HepG2 (cell line): ENCODE results near the gene PRPSAP1. TPM values are rescaled to one million over a fixed set of nuclear protein-coding genes. Genes with fewer than 3 reads are reported as not detected.
A peak's percentile ranks its signal among the peaks of the same experiment; 100 is the strongest.

ENCODE experiments used
- DPF2 ChIP-seq: sonication (generic); formaldehyde crosslinking; IDR thresholded peaks from 2 replicates; pipeline ENCODE4 v1.4.0; 2020; ENCODE audit warnings: mild to moderate bottlenecking, low read depth, missing genetic modification reagents, borderline replicate concordance
- GPN1 ChIP-seq: sonication (generic); formaldehyde crosslinking; IDR thresholded peaks from 2 replicates; pipeline ENCODE4 v1.5.1; 2020; ENCODE audit warnings: missing genetic modification reagents, borderline replicate concordance
- GZF1 ChIP-seq: sonication (generic); formaldehyde crosslinking; IDR thresholded peaks from 2 replicates; pipeline ENCODE4 v1.5.1; 2020; ENCODE audit warnings: mild to moderate bottlenecking, missing genetic modification reagents
- HNRNPL ChIP-seq: fragments of 200-400 bp; formaldehyde crosslinking; IDR thresholded peaks from 2 replicates; pipeline ENCODE4 v1.6.1; 2017; ENCODE audit warnings: mild to moderate bottlenecking, low read depth, low read length
- ISX ChIP-seq: sonication (generic); formaldehyde crosslinking; conservative IDR thresholded peaks from 2 replicates; pipeline ENCODE4 v1.5.0; 2020; ENCODE audit warnings: missing genetic modification reagents
- MZF1 ChIP-seq: sonication (generic); formaldehyde crosslinking; IDR thresholded peaks from 2 replicates; pipeline ENCODE4 v1.8.1; 2023; ENCODE audit warnings: mild to moderate bottlenecking, missing genetic modification reagents, borderline replicate concordance
- PAF1 ChIP-seq: IDR thresholded peaks from 2 replicates; pipeline ENCODE4 v1.6.1; 2016; ENCODE audit warnings: missing genetic modification reagents, missing compliant biosample characterization
- PHF8 ChIP-seq: sonication (generic); formaldehyde crosslinking; IDR thresholded peaks from 2 replicates; pipeline ENCODE4 v1.5.0; 2020; ENCODE audit warnings: missing genetic modification reagents
- RAD21 ChIP-seq: fragments of 450-650 bp; formaldehyde crosslinking; IDR thresholded peaks from 2 replicates; pipeline ENCODE4 v1.5.0; 2020; ENCODE audit warnings: mild to moderate bottlenecking
- TEAD3 ChIP-seq: optimal IDR thresholded peaks from 2 replicates; pipeline ENCODE3; 2016; ENCODE audit warnings: borderline replicate concordance
- TOPORS ChIP-seq: sonication (generic); formaldehyde crosslinking; IDR thresholded peaks from 2 replicates; pipeline ENCODE4 v1.8.0; 2023; ENCODE audit warnings: mild to moderate bottlenecking, missing genetic modification reagents
- ZMAT3 ChIP-seq: sonication (generic); formaldehyde crosslinking; conservative IDR thresholded peaks from 2 replicates; pipeline ENCODE4 v1.7.0; 2021; ENCODE audit warnings: missing genetic modification reagents
- ZNF24 ChIP-seq: fragments of 450-650 bp; IDR thresholded peaks from 2 replicates; pipeline ENCODE4 v1.6.1; 2017; ENCODE audit warnings: antibody characterized with exemption, mild to moderate bottlenecking
- ZNF44 ChIP-seq: sonication (generic); formaldehyde crosslinking; IDR thresholded peaks from 2 replicates; pipeline ENCODE4 v1.5.1; 2020; ENCODE audit warnings: mild to moderate bottlenecking, missing genetic modification reagents
- polyA plus RNA-seq, 8 experiments: library from polyadenylated mRNA; depleted of rRNA in 3 of 8; stranded (reverse) in 7 of 8; unstranded in 1 of 8; fragments of >200 nt; fragmentation: Illumina TruSeq in 4 of 8; extraction: Trizol in 4 of 8; gene quantifications; 2 replicates each; pipeline versions ENCODE4 v1.2.1 to v1.2.3, GENCODE V29; 2011 to 2016; ENCODE audit warnings: low read depth in 4 of 8, missing spikeins in 1 of 8, mixed read lengths in 1 of 8; ENCODE audit not compliant: insufficient read depth in 1 of 8
- total RNA-seq, 5 experiments: library from RNA; depleted of rRNA; stranded (reverse); fragments of >200 nt; fragmentation: Illumina TruSeq; extraction: Trizol; gene quantifications; 2 replicates each; pipeline ENCODE4 v1.2.3, GENCODE V29; 2016; ENCODE audit warnings: low read depth in 1 of 5
- TF ChIP-seq, protein P1 (sequence below): sonication (generic); formaldehyde crosslinking; IDR thresholded peaks from 2 replicates; pipeline ENCODE4 v1.5.1; 2020; ENCODE audit warnings: mild to moderate bottlenecking, missing genetic modification reagents, borderline replicate concordance
- TF ChIP-seq, protein P2 (sequence below): sonication (generic); formaldehyde crosslinking; IDR thresholded peaks from 2 replicates; pipeline ENCODE4 v1.8.0; 2022; ENCODE audit warnings: mild to moderate bottlenecking, missing genetic modification reagents, borderline replicate concordance
- TF ChIP-seq, protein P3 (sequence below): sonication (generic); formaldehyde crosslinking; IDR thresholded peaks from 2 replicates; pipeline ENCODE4 v1.5.0; 2020; ENCODE audit warnings: mild to moderate bottlenecking, missing genetic modification reagents, borderline replicate concordance

The PRPSAP1 gene
- total and polyA plus RNA-seq, 2 of the 13 experiments (the other 11 are each of a cell fraction or from before 2014, with no cell fraction given): 91.1 to 314 TPM

DNA sequence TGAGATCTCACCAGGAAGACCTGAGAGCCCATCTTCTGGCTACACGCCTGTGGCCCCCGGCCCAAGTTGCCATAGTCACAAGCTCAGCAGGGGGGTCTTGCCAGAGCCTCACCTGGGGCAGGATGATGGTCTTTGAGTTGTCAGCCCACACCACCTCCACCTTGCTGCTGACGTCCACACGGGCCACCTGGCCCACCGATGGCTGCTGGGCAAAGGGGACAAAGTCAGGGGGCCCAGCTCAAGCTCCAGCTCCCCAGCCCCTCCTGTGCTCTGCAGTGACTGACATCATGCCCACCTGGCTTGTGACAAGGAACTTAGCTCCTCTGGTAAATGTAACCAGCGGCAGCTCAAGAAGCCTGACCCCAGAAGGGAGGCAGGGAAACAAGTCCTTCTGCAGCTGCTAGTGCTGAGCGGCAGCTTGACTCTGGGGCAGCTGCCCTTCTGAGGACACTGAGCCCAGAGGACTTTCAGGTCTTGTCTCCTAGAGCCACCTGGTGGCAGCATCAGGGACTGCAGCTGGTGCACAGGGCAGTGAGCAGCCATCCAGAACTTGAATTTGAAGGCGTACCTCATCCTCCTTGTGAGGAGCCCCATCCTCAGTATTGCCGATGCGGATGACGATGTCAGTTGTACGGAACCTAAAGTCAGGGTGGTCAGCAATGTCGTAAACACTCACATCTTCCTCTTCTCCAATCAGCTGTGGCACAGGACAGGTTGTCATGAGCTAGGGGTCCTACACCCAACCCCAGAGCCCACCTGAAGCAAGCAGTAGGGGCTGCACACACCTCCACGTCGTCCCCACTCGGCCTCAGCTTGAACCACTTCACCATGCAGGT, 44.2 kb upstream of the PRPSAP1 start (continued):
- TF ChIP-seq, protein P1, sequence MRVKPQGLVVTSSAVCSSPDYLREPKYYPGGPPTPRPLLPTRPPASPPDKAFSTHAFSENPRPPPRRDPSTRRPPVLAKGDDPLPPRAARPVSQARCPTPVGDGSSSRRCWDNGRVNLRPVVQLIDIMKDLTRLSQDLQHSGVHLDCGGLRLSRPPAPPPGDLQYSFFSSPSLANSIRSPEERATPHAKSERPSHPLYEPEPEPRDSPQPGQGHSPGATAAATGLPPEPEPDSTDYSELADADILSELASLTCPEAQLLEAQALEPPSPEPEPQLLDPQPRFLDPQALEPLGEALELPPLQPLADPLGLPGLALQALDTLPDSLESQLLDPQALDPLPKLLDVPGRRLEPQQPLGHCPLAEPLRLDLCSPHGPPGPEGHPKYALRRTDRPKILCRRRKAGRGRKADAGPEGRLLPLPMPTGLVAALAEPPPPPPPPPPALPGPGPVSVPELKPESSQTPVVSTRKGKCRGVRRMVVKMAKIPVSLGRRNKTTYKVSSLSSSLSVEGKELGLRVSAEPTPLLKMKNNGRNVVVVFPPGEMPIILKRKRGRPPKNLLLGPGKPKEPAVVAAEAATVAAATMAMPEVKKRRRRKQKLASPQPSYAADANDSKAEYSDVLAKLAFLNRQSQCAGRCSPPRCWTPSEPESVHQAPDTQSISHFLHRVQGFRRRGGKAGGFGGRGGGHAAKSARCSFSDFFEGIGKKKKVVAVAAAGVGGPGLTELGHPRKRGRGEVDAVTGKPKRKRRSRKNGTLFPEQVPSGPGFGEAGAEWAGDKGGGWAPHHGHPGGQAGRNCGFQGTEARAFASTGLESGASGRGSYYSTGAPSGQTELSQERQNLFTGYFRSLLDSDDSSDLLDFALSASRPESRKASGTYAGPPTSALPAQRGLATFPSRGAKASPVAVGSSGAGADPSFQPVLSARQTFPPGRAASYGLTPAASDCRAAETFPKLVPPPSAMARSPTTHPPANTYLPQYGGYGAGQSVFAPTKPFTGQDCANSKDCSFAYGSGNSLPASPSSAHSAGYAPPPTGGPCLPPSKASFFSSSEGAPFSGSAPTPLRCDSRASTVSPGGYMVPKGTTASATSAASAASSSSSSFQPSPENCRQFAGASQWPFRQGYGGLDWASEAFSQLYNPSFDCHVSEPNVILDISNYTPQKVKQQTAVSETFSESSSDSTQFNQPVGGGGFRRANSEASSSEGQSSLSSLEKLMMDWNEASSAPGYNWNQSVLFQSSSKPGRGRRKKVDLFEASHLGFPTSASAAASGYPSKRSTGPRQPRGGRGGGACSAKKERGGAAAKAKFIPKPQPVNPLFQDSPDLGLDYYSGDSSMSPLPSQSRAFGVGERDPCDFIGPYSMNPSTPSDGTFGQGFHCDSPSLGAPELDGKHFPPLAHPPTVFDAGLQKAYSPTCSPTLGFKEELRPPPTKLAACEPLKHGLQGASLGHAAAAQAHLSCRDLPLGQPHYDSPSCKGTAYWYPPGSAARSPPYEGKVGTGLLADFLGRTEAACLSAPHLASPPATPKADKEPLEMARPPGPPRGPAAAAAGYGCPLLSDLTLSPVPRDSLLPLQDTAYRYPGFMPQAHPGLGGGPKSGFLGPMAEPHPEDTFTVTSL (CRISPR knock-in tag): no peak
- TF ChIP-seq RAD21 (CRISPR knock-in tag): peak; percentile 96
- 0 out of 2 replicates have a peak, but pooled peaks have one; percentile 23 for TF ChIP-seq PHF8 (CRISPR knock-in tag)
- peak; percentile 69 for TF ChIP-seq TEAD3
- no peak for TF ChIP-seq HNRNPL
- TF ChIP-seq ZNF24: no peak
- TF ChIP-seq ZMAT3 (CRISPR knock-in tag): no peak
- no peak for TF ChIP-seq MZF1 (CRISPR knock-in tag)
- no peak for TF ChIP-seq TOPORS (CRISPR knock-in tag)
- TF ChIP-seq ZNF44 (CRISPR knock-in tag): no peak
- no peak for TF ChIP-seq GZF1 (CRISPR knock-in tag)
- TF ChIP-seq GPN1: no peak
- no peak for TF ChIP-seq ISX
- TF ChIP-seq, protein P2, sequence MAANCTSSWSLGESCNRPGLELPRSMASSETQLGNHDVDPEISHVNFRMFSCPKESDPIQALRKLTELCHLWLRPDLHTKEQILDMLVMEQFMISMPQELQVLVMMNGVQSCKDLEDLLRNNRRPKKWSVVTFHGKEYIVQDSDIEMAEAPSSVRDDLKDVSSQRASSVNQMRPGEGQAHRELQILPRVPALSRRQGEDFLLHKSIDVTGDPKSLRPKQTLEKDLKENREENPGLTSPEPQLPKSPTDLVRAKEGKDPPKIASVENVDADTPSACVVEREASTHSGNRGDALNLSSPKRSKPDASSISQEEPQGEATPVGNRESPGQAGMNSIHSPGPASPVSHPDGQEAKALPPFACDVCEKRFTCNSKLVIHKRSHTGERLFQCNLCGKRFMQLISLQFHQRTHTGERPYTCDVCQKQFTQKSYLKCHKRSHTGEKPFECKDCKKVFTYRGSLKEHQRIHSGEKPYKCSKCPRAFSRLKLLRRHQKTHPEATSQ (CRISPR knock-in tag): no peak
- TF ChIP-seq, protein P3, sequence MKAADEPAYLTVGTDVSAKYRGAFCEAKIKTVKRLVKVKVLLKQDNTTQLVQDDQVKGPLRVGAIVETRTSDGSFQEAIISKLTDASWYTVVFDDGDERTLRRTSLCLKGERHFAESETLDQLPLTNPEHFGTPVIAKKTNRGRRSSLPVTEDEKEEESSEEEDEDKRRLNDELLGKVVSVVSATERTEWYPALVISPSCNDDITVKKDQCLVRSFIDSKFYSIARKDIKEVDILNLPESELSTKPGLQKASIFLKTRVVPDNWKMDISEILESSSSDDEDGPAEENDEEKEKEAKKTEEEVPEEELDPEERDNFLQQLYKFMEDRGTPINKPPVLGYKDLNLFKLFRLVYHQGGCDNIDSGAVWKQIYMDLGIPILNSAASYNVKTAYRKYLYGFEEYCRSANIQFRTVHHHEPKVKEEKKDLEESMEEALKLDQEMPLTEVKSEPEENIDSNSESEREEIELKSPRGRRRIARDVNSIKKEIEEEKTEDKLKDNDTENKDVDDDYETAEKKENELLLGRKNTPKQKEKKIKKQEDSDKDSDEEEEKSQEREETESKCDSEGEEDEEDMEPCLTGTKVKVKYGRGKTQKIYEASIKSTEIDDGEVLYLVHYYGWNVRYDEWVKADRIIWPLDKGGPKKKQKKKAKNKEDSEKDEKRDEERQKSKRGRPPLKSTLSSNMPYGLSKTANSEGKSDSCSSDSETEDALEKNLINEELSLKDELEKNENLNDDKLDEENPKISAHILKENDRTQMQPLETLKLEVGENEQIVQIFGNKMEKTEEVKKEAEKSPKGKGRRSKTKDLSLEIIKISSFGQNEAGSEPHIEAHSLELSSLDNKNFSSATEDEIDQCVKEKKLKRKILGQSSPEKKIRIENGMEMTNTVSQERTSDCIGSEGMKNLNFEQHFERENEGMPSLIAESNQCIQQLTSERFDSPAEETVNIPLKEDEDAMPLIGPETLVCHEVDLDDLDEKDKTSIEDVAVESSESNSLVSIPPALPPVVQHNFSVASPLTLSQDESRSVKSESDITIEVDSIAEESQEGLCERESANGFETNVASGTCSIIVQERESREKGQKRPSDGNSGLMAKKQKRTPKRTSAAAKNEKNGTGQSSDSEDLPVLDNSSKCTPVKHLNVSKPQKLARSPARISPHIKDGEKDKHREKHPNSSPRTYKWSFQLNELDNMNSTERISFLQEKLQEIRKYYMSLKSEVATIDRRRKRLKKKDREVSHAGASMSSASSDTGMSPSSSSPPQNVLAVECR (CRISPR knock-in tag): no peak
- no peak for TF ChIP-seq DPF2 (CRISPR knock-in tag)
- TF ChIP-seq PAF1: no peak
